CD4-positive, alpha-beta T cell (primary cell): ENCODE data around the gene STX12. TPM values are rescaled to one million over a fixed set of nuclear protein-coding genes. Genes with fewer than 3 reads are reported as not detected.

Experiments
- ATAC-seq: fragments of 200-7000 bp; cut with Tn5 transposase; one replicate; pipeline ENCODE4 v1.10.0; 2022; ENCODE audit warnings: mild to moderate bottlenecking; ENCODE audit not compliant: poor library complexity
- CTCF ChIA-PET: fragments of 350-600 bp; sonication (Branson Sonifier 250); formaldehyde crosslinking; loops from one replicate; lab custom pipeline; 2021; ENCODE audit warnings: antibody characterized with exemption, inconsistent platforms; lab: Charles Lee
- POLR2A ChIA-PET: fragments of 350-600 bp; sonication (Branson Sonifier 250); formaldehyde crosslinking; loops from one replicate; lab custom pipeline; 2021; ENCODE audit warnings: antibody characterized with exemption, inconsistent platforms; lab: Charles Lee
- DNase-seq, 14 experiments: peaks; one replicate each; pipeline ENCODE4 v3.0.0-alpha.2; 2013 to 2020; ENCODE audit warnings: mixed read lengths in 2 of 14
- H3K27ac ChIP-seq, 2 donors: one replicate each; pipeline versions ENCODE4 v1.5.1 to v1.7.0; 2013; ENCODE audit warnings: low read length in 2 of 2, low read depth in 1 of 2, mild to moderate bottlenecking in 1 of 2
- H3K27me3 ChIP-seq, 2 experiments: 1 replicate in 1 of 2; 2 replicates in 1 of 2; pipeline versions ENCODE4 v1.6.1 to v1.7.0; 2013; ENCODE audit warnings: low read length in 2 of 2, control low read depth in 1 of 2, mild to moderate bottlenecking in 1 of 2, moderate library complexity in 1 of 2; ENCODE audit not compliant: insufficient read depth in 2 of 2, control insufficient read depth in 1 of 2
- H3K36me3 ChIP-seq: one replicate; pipeline ENCODE4 v1.6.1; 2013; ENCODE audit warnings: low read length, control low read depth; ENCODE audit not compliant: insufficient read depth
- H3K4me1 ChIP-seq: one replicate; pipeline ENCODE4 v1.6.1; 2013; ENCODE audit warnings: low read length, control low read depth; ENCODE audit not compliant: insufficient read depth
- H3K4me3 ChIP-seq: one replicate; pipeline ENCODE4 v1.5.1; 2013; ENCODE audit warnings: mild to moderate bottlenecking, low read length, moderate library complexity
- H3K9me3 ChIP-seq, 2 experiments: 1 replicate in 1 of 2; 2 replicates in 1 of 2; pipeline versions ENCODE4 v1.6.1 to v1.7.0; 2013; ENCODE audit warnings: low read length in 2 of 2, mild to moderate bottlenecking in 2 of 2, control low read depth in 1 of 2, moderate library complexity in 1 of 2; ENCODE audit not compliant: control insufficient read depth in 1 of 2, insufficient read depth in 1 of 2
- H3K27ac Mint-ChIP-seq: one replicate; pipeline ENCODE4 v1.8.0; 2020; ENCODE audit warnings: mixed read lengths
- H3K27me3 Mint-ChIP-seq: one replicate; pipeline ENCODE4 v1.8.0; 2021; ENCODE audit warnings: mixed read lengths
- H3K36me3 Mint-ChIP-seq: one replicate; pipeline ENCODE4 v1.8.0; 2021; ENCODE audit warnings: low read depth, mixed read lengths
- H3K4me1 Mint-ChIP-seq: one replicate; pipeline ENCODE4 v1.8.0; 2021; ENCODE audit warnings: low read depth, mixed read lengths
- H3K4me3 Mint-ChIP-seq: one replicate; pipeline ENCODE4 v1.8.0; 2020; ENCODE audit warnings: mild to moderate bottlenecking, mixed read lengths
- H3K9me3 Mint-ChIP-seq: one replicate; pipeline ENCODE4 v1.8.0; 2020; ENCODE audit warnings: mixed read lengths
- CTCF ChIP-seq: fragments of 200-600 bp; IDR thresholded peaks from one replicate; pipeline ENCODE4 v1.8.0; 2022; ENCODE audit warnings: antibody characterized with exemption, mild to moderate bottlenecking
- intact Hi-C, 2 experiments: fragments of 100-400 bp; cut with DNase I in 1 of 2; cut with micrococcal nuclease in 1 of 2; formaldehyde crosslinking; loops; one replicate each; pipeline versions ENCODE4 v1.15.1 to v1.9.0; 2023 to 2025; cut with DNase I, micrococcal nuclease
- polyA plus RNA-seq, 2 donors: library from polyadenylated mRNA; unstranded; fragments of 120-200 nt; gene quantifications; one replicate each; pipeline ENCODE4 v1.2.1, GENCODE V29; 2013
- total RNA-seq, 174 experiments: library from RNA in 2 of 174; stranded (reverse) in 2 of 174; gene quantifications; one replicate each; pipeline ENCODE4 v1.2.3 and lab custom pipeline; 2021 to 2026

STX12 gene
- total RNA-seq (10 to 100 TPM; 20.3 to 22.7 TPM), total RNA-seq (lab: John Stamatoyannopoulos, UW) (25.3 to 86.5 (median 42.2) reads per million in 172 experiments)
- 22.9 TPM for polyA plus RNA-seq (2013, experiment 1 of 2)
- 24.8 TPM for polyA plus RNA-seq (2013, experiment 2 of 2)

- Mint-ChIP-seq H3K36me3 (peaks cover 12% of the 10 kb centered on the region), H3K27ac (peak within 1 kb of the TSS; percentile 93), H3K4me1 (peaks cover 30% of the 10 kb centered on the region), H3K4me3 (peak within 1 kb of the TSS; percentile 97), H3K9me3 (no peaks in the 10 kb centered on the region), H3K27me3 (no peaks in the 10 kb centered on the region)
- Histone ChIP-seq H3K4me1 (peaks cover 22% of the 10 kb centered on the region), H3K27me3 (no peaks in the 10 kb centered on the region), H3K9me3 (no peaks in the 10 kb centered on the region), H3K4me3 (peak within 1 kb of the TSS; percentile 72), H3K27ac (peak within 1 kb of the TSS; percentile 86 to 91), H3K36me3 (no peaks in the 10 kb centered on the region)
- TF ChIP-seq CTCF, result no peak
- intact Hi-C loops, result loop anchor here (1.0 to 10.0 kb wide), 6 partner anchors 46 to 778 kb away; partner anchors contain the start of genes FAM76A (in 2 of the 2), IFI6 (in 2 of the 2), PPP1R8 (in 1 of the 2) and TRNP1 (in 1 of the 2)
- POLR2A ChIA-PET, result interaction anchor here (0.6 to 2.8 kb wide), 20 partner anchors 9 to 870 kb away, joined by 3 to 58 read pairs (median 4); partner anchors contain the start of genes EYA3, FAM76A, IFI6 and PPP1R8
- CTCF ChIA-PET, result interaction anchor here (0.6 to 3.0 kb wide), 3 partner anchors 48 to 718 kb away, joined by 4 to 13 read pairs (median 5); partner anchors contain the start of gene FAM76A
- DNase-seq (peak; percentile 95 to 100 (median 98)), ATAC-seq (peak; percentile 91)
Observed at GRCh38 chr1:27772932-27773825, at the start of gene STX12. Gene STX12 (plus strand): TSS chr1:27773219. CDS start chr1:27773308, 89 bp downstream.

- Mint-ChIP-seq H3K27me3 (no peaks in the 10 kb centered on the region), H3K9me3 (no peaks in the 10 kb centered on the region), H3K36me3 (peaks cover 22% of the 10 kb centered on the region), H3K27ac (peak overlapping the region; percentile 89), H3K4me3 (peak overlapping the region; percentile 85), H3K4me1 (peaks cover 23% of the 10 kb centered on the region)
- ATAC-seq (no peak), DNase-seq (peak in 5 of 14 experiments; percentile 3 to 57 (median 35))
- H3K9me3 ChIP-seq, result no peaks in the 10 kb centered on the region
- intact Hi-C loops, result loop anchor here (1.0 to 10.0 kb wide), 8 partner anchors 47 to 493 kb away; partner anchors contain the start of genes EYA3 (in 1 of the 2), IFI6 (in 1 of the 2), STX12 (in 1 of the 2) and TMEM222 (in 1 of the 2)
- ChIA-PET POLR2A (interaction anchor here (0.7 to 1.9 kb wide), 30 partner anchors 13 to 1457 kb away, joined by 3 to 58 read pairs (median 4); partner anchors contain the start of genes GPATCH3, IFI6, MED18 and PPP1R8), CTCF (interaction anchor here (0.8 to 2.8 kb wide), 12 partner anchors 10 to 628 kb away, joined by 3 to 44 read pairs (median 4); partner anchors contain the start of genes AHDC1, IFI6 and STX12)
- H3K4me1 ChIP-seq, result peaks cover 19% of the 10 kb centered on the region
- H3K27ac ChIP-seq, result peak overlapping the region; percentile 82 to 85
- H3K4me3 ChIP-seq, result peak overlapping the region; percentile 50
- no peaks in the 10 kb centered on the region for H3K27me3 ChIP-seq
- peaks cover 12% of the 10 kb centered on the region for H3K36me3 ChIP-seq
- no peak for TF ChIP-seq CTCF
Observed at GRCh38 chr1:27724961-27725373, 48.1 kb upstream of the STX12 start.
